ENCODE results near the gene SCN9A. TPM values are rescaled to one million over a fixed set of nuclear protein-coding genes. Genes with fewer than 3 reads are reported as not detected.

SCN9A gene
- total RNA-seq, 3 donors from 2014 or later (not counting 1 experiment from before 2014, with no cell fraction given), result 0.28 to 1.4 (median 0.39) TPM

- Histone ChIP-seq H3K4me1 (ENCODE audit: control insufficient read depth, insufficient read depth, low read length) (peaks cover 12% of the 10 kb centered on the region), H3K36me3 (ENCODE audit: control insufficient read depth, insufficient read depth, low read length) (no peaks in the 10 kb centered on the region), H3K27ac (ENCODE audit: low read length) (no peak overlapping the region), H3K27me3 (ENCODE audit: control insufficient read depth, insufficient read depth, low read length) (peaks cover 3% of the 10 kb centered on the region), H3K4me3 (ENCODE audit: low read length) (no peak overlapping the region), H3K9me3 (ENCODE audit: control insufficient read depth, insufficient read depth, low read length) (no peaks in the 10 kb centered on the region)
- Mint-ChIP-seq H3K36me3 (no peaks in the 10 kb centered on the region), H3K9me3 (peaks cover 0 to 2% of the 10 kb centered on the region in 2 donors), H3K27me3 (ENCODE audit: low read depth in 2 of 2) (peaks cover 3 to 6% of the 10 kb centered on the region in 2 donors), H3K4me3 (no peak overlapping the region), H3K27ac (no peak overlapping the region), H3K4me1 (peaks cover 11% of the 10 kb centered on the region in 2 donors)
- no peak for TF ChIP-seq CTCF (IDR thresholded peaks at IDR 0.05)
- no peak for DNase-seq
- ATAC-seq, result no peak
- intact Hi-C loops (cut with micrococcal nuclease), result no loop called here
Observed at GRCh38 chr2:166373951-166374350, 1.8 kb downstream of the SCN9A start.

GRCh38 chr2:166373539-166373938 is 2.2 kb downstream of the SCN9A start:
- Histone ChIP-seq H3K27ac (ENCODE audit: low read length) (no peak overlapping the region), H3K4me3 (ENCODE audit: low read length) (no peak overlapping the region), H3K4me1 (ENCODE audit: control insufficient read depth, insufficient read depth, low read length) (peaks cover 12% of the 10 kb centered on the region), H3K36me3 (ENCODE audit: control insufficient read depth, insufficient read depth, low read length) (no peaks in the 10 kb centered on the region), H3K9me3 (ENCODE audit: control insufficient read depth, insufficient read depth, low read length) (no peaks in the 10 kb centered on the region), H3K27me3 (ENCODE audit: control insufficient read depth, insufficient read depth, low read length) (peaks cover 3% of the 10 kb centered on the region)
- Mint-ChIP-seq H3K36me3 (no peaks in the 10 kb centered on the region), H3K9me3 (peaks cover 0 to 2% of the 10 kb centered on the region in 2 donors), H3K27ac (no peak overlapping the region), H3K27me3 (ENCODE audit: low read depth in 2 of 2) (peaks cover 3 to 6% of the 10 kb centered on the region in 2 donors), H3K4me1 (peaks cover 11% of the 10 kb centered on the region in 2 donors), H3K4me3 (no peak overlapping the region)
- intact Hi-C loops (cut with micrococcal nuclease), result no loop called here
- TF ChIP-seq CTCF (IDR thresholded peaks at IDR 0.05), result no peak
- DNase-seq (no peak), ATAC-seq (no peak)

GRCh38 chr2:166373105-166373504 is 2.6 kb downstream of the SCN9A start:
- H3K27me3 ChIP-seq (ENCODE audit: control insufficient read depth, insufficient read depth, low read length), result peaks cover 3% of the 10 kb centered on the region
- no peak overlapping the region for H3K27ac ChIP-seq (ENCODE audit: low read length)
- Mint-ChIP-seq H3K27me3 (ENCODE audit: low read depth in 2 of 2) (peaks cover 3 to 6% of the 10 kb centered on the region in 2 donors), H3K4me1 (peaks cover 11% of the 10 kb centered on the region in 2 donors), H3K9me3 (peaks cover 0 to 2% of the 10 kb centered on the region in 2 donors), H3K36me3 (no peaks in the 10 kb centered on the region), H3K4me3 (no peak overlapping the region), H3K27ac (no peak overlapping the region)
- no peaks in the 10 kb centered on the region for H3K36me3 ChIP-seq (ENCODE audit: control insufficient read depth, insufficient read depth, low read length)
- 48% methylated on average over 2 of the region's 2 CpGs for WGBS (ENCODE audit: insufficient coverage)
- peaks cover 12% of the 10 kb centered on the region for H3K4me1 ChIP-seq (ENCODE audit: control insufficient read depth, insufficient read depth, low read length)
- ATAC-seq (no peak), DNase-seq (no peak)
- H3K9me3 ChIP-seq (ENCODE audit: control insufficient read depth, insufficient read depth, low read length), result no peaks in the 10 kb centered on the region
- intact Hi-C loops (cut with micrococcal nuclease), result no loop called here
- TF ChIP-seq CTCF (IDR thresholded peaks at IDR 0.05), result no peak
- no peak overlapping the region for H3K4me3 ChIP-seq (ENCODE audit: low read length)

- Histone ChIP-seq H3K9me3 (ENCODE audit: control insufficient read depth, insufficient read depth, low read length) (no peaks in the 10 kb centered on the region), H3K4me1 (ENCODE audit: control insufficient read depth, insufficient read depth, low read length) (peaks cover 12% of the 10 kb centered on the region), H3K4me3 (ENCODE audit: low read length) (no peak overlapping the region), H3K36me3 (ENCODE audit: control insufficient read depth, insufficient read depth, low read length) (no peaks in the 10 kb centered on the region), H3K27me3 (ENCODE audit: control insufficient read depth, insufficient read depth, low read length) (peaks cover 3% of the 10 kb centered on the region), H3K27ac (ENCODE audit: low read length) (no peak overlapping the region)
- H3K27me3 Mint-ChIP-seq (ENCODE audit: low read depth in 2 of 2), result peaks cover 3 to 6% of the 10 kb centered on the region in 2 donors
- WGBS (ENCODE audit: insufficient coverage), result 100% methylated on average over 2 of the region's 2 CpGs
- DNase-seq (no peak), ATAC-seq (no peak)
- H3K9me3 Mint-ChIP-seq, result no peaks in the 10 kb centered on the region
- H3K4me3 Mint-ChIP-seq, result no peak overlapping the region
- no peaks in the 10 kb centered on the region for H3K36me3 Mint-ChIP-seq
- no peak for TF ChIP-seq CTCF (IDR thresholded peaks at IDR 0.05)
- H3K27ac Mint-ChIP-seq, result no peak overlapping the region
- intact Hi-C loops (cut with micrococcal nuclease), result no loop called here
- H3K4me1 Mint-ChIP-seq, result peaks cover 11% of the 10 kb centered on the region in 2 donors
Observed at GRCh38 chr2:166372046-166372445, 3.7 kb downstream of the SCN9A start.
